GM21381 (cell line): ENCODE data around the gene ADGRF4.

Experiments used
- ATAC-seq: cut with Tn5 transposase; IDR thresholded peaks from one replicate; pipeline ENCODE4 v1.9.1; 2021; ENCODE audit warnings: mild to moderate bottlenecking, moderate library complexity; ENCODE audit not compliant: unreplicated experiment

ADGRF4 gene, protein sequence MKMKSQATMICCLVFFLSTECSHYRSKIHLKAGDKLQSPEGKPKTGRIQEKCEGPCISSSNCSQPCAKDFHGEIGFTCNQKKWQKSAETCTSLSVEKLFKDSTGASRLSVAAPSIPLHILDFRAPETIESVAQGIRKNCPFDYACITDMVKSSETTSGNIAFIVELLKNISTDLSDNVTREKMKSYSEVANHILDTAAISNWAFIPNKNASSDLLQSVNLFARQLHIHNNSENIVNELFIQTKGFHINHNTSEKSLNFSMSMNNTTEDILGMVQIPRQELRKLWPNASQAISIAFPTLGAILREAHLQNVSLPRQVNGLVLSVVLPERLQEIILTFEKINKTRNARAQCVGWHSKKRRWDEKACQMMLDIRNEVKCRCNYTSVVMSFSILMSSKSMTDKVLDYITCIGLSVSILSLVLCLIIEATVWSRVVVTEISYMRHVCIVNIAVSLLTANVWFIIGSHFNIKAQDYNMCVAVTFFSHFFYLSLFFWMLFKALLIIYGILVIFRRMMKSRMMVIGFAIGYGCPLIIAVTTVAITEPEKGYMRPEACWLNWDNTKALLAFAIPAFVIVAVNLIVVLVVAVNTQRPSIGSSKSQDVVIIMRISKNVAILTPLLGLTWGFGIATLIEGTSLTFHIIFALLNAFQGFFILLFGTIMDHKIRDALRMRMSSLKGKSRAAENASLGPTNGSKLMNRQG

DNA sequence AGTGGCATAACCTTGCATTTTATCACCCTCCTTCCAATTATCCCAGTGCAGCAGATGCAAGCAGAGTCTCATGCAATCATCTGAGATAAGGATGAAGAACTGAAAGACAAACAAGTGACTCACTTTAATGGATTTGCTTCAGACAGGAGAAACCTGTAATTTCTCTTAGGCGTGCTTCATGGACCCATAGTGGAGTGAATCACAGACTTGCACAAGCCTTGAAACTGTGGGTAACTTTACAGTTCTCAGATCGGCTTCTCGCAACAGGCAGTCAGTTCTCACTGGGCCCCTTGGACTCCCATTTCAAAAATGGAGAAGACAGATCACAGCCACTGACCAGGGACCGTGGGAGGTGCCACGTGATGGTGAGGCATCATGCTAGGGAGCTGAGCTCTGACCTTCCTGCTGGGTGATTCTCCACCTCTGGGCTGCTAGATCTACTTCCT lies at the start of gene ADGRF4:
Gene ADGRF4 (plus strand): TSS at position 239 of the 446 bp plus-strand sequence. CDS start 8,666 bp downstream, outside the sequence.
- ATAC-seq: no peak

DNA sequence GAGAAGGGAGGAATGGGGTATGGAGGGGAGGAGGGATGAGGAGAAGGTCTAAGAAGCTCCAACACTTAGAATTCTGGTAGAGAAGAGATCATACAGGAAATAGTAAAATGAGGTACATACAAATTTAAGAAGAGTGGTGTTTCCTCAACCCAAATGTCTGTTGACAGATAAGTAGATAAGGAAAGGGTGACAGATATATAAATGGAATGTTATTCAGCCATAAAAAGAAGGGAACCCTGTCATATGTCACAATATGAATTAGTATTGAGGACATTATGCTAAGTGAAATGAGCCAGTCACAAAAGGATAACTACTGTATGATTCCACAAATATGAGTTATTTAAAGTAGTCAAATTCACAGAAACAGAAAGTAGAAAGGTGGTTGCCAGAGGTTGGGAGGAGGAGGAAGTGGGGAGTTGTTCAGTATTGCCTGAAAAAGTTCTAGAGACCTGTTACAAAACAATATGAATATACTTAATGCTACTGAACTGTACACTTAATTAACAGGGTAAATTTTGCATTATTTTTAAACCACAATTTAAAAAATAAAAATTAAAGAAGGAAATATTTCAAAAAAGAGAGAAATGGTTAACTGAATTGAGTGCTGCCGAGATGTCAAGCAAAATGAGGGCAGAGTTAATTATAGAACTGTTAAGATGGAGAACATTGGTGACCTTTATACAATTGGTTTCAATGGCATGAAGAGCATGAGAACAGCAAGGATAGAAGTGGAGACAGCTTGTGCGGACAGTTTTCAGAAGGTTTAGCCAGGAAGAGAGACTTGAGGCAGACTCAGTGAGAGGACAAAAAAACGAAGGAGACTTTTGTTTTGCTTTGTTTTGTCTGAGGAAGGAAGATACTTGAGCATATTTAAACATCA lies 47.6 kb upstream of the ADGRF4 start:
- no peak for ATAC-seq

DNA sequence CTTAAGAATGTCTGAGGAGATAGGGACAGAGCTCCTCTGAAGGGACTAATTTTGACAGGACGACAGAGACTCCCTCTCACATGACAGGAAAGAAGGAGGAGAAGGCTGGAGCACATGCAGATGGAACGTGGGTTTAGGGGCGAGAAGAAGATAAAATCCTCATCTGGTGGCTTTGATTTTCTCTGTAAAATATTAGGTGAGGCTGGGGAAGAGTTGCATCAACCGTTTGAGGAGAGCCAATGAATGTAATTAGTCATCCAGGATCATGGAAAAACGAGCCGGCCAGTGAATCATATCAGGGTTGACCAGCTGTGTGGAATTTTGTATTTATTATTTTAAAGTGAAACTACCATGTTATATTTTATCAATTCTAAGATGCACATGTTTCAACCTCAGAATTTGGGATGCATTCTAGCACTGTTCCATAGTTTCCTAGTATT lies 46.9 kb upstream of the ADGRF4 start:
- ATAC-seq: no peak

DNA sequence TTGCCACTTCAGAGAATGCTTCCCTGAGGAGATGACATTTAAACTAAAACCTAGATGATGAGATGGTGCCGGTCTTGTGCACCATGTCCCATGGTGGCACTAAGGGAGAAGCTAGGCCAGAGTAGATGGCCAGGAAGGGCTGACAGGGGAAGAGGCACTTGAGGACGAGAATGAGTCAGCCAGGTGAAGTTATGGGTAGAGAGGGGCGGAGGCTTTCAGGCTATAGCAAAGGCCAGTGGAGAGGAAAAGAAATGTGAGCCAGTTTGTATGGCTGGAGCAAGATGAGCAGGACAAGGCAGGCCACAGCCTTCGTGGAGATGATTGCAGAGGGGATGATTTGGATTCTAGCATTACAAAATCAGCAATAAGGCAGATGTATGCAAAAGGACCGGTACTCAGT lies 44.7 kb upstream of the ADGRF4 start:
- ATAC-seq: no peak

DNA sequence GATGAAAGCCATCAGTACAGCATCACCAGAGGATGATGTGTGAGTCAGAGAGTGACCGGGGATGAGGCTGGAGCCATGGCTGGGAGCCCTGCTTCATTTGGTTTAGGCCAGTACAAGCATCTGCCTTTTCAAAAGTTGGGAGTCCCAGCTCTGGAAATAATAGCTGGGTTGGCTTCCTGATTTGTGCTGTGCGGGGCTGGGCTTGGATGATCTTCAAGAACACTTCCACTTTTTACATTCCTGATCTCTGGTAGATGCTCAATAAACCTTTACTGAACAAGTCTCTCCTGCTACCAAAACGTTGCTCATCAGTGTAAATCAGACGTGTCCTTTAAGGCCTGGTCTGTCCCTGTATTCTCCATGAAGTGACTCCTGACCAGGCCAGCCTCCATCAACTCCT lies 44.1 kb upstream of the ADGRF4 start:
- no peak for ATAC-seq

DNA sequence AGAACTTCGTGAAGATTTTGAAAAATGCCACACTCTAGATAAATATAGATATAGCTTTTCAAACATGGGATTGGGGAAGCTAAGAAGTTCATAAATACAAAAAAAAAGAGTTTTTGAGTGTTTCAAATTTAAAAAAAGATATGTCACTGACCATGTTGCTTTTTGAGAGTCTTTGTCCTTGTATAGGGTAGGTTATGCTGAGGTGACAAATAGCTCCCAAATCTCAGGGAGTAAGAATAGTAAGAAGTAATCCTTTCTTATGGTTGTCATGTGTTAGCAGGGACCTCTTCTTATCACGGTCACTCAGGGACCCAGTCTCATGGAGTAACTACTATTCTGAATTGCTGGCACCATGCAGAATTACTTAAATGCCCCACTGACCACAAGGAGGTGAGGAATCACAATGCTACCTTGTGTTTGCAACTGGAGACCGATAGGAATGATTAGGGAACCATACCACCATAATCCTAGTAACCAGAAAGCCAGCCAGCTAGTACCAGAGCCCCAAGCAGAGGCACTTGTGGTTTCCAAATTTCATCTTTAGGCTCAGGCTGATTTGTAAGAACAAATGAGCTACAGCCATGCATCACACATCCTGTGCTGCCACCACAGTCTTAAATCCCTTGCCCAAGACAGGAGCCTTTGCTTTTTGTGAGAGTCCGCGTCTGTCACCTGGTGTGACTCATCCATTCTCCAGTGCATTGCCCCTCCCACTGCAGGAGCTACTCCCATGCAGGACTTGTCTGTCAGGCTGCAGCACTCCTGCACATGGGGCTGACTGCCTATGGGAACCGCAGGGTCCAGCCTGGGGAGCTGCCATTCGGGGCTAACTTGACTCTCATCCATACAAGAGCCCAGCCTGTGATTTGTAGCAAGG lies 42.4 kb upstream of the ADGRF4 start:
- no peak for ATAC-seq

DNA sequence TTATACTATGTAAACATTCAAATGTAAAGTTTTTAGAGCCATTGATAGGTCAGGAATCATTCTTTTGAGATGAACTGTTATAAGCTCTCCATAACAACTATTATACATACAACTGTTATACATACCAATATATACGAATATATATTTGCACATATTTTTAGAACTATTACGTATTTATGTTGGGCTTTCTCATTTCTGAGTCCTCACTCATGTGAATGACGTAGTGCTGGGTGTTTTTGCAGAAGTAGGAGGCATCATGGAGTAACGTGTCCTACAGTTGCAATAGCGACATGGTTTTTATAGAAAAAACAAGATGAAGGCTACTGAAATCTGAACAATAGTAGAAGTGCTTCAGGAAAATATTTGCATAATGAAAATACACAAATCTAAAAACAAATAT lies 36.4 kb upstream of the ADGRF4 start:
- ATAC-seq: no peak

DNA sequence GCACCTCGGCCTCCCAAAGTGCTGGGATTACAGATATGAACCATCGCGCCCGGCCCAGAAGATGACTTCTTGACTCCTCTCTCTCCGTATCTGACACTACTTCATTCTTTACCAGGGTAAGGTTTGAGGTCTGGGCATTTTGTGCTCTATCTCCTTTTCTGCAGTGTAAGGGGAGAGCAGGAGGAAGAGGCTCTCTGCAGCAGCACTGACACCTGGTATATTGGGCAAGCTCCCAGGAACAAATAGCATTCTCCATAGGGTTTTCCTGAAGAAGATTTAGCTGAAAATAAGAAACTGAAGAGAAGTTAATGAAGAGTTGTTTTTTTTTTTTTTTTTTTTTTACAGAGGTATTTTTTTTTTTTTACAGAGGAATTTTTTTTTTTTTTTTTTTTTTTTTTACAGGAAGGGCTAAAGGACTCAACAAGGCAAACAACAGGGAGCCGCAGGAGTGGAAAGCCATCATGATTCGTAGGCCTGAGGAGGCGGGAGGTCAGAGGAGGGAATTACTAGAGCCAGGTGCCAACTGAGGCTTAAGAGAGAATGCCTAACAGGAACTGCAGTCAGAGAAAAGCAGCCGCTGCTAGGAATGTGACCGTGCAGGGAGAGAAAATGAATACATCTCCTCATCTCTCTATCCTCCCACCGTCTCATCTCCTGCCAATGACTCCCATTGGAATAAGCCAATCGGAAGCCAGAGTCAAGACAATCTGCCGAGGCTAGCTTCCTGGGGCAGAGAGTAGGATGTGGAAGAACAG lies 34.7 kb upstream of the ADGRF4 start:
- ATAC-seq: no peak

DNA sequence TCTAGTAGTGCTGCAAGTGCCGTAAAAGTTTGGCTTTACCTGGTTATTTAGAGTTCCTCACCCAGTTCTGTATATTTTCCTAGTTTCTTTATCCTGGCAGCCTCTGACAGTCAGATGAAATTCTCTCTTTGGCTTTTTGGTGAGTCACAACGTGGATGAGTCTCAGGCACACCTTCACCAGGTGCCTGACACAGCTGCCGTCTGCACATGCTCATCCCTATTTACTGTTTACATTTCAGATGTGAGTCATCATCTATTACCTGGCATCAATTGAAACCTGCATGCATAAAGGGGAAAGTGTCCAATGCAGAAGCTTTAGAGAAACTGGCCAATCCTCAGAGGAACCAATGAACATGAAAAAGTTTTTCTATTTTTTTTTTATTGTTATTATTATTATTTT lies 33.3 kb upstream of the ADGRF4 start:
- ATAC-seq: no peak

DNA sequence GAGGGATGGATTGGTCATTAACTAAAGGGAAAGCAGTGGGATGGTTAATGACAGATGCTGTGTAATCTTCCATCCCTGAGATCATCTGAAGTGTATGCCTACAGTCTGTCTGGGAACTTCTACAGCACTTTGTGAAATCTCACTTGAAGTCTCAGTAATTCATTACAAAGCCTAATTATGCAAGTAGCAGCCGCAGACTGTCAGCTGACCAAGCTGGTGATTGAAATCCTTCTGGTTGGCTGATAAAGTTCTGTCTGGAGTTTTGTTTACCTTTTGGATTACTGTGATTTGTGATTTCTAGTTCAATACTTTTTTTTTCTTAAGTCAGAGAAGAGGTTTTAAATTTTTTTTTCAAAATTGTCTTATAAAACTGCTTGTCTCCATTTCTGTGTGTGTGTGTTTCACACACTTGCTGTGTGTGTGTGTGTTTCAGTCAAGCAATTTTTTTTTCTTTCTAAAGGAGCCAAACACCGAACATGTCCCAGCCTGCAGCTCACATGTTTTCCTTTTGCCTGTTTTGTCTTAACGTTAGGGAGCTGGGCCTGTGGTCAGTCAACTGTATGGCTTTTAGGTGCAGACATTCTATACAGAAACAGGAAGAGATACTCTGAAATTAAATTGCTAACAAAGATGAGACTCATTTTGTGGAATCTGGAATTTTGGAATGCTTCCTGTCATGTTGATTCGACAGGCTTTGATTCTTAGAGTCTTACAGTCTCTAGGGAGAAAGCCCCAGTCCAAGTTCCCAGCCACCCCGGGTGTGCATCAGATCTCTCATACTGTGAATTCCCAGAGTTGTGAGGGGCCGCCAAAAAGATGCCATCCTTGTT lies 28.5 kb upstream of the ADGRF4 start:
- ATAC-seq: no peak

DNA sequence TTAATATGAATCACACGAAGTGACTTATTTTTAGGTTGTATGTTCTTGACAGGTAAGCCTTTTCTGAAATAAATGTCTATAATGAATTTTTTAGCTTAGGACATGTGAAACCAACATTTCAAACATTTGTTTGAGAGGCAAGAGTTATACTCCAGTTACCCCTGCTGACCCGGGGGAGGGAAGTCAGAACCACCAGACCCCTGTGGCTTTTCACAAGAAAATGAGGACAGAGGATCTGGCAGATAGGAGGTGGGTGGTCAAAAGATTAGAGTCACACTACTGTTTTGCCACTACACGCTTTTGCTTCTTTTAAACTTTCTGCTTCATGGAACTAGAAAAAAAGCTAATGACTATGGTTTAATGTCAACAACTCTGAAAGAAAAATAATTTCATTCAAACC lies 27.5 kb upstream of the ADGRF4 start:
- ATAC-seq: no peak

DNA sequence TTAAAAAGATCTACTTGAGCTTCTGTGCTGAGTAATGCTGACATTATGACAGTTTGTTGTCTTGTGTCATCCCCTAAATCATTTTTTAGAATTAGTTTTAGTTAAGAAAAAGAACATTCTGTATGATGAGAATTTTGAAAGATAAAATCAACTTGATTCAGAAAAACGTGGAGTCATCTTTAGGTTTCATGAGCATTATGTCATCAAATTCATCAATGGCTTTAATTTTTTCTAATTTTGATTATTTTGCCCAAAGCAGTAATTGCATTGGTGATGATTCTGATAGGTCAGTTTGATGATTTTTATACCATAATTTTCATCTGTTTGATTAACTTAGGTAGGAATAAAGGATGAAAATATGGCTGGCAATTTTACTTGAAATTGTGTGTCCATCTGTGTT lies 26.6 kb upstream of the ADGRF4 start:
- no peak for ATAC-seq

DNA sequence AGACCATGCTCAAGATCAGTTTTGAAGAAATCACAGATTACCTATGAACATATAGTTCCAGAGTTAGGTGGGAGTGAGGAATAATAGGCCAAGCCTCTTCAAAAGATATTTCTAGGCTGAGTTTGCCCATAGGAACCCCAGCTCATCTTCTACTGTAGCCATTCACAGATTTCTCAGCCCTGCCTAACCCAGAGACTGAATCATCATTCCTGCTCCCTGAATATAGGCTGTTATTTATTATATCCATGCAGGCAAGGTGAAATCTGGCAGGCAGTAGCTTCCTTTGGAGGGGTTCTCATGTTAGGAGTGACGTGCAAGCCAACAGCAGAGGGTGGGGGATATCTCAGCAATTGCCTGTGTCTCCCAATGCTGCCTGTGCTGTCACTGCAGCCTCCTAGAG lies 25.6 kb upstream of the ADGRF4 start:
- ATAC-seq: no peak

DNA sequence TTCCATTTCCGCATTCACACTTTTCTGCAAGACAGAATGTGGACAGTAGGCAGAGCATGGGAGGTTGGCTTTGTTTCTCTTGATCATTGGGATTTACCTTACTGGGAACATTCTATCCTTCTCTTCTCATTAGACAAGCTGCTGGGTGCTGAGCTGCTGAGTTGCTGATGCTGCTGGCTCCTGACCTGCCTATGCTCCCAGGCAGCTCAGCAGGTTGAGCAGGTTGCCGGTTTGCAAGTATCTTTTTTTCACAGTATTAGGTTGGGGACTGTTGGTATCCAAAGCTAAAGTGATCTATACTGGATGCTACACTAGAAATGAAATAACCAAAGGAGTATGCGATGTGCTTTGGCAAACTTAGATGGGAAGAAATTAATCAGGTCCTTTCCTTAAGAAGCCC lies 23.7 kb upstream of the ADGRF4 start:
- ATAC-seq: no peak

DNA sequence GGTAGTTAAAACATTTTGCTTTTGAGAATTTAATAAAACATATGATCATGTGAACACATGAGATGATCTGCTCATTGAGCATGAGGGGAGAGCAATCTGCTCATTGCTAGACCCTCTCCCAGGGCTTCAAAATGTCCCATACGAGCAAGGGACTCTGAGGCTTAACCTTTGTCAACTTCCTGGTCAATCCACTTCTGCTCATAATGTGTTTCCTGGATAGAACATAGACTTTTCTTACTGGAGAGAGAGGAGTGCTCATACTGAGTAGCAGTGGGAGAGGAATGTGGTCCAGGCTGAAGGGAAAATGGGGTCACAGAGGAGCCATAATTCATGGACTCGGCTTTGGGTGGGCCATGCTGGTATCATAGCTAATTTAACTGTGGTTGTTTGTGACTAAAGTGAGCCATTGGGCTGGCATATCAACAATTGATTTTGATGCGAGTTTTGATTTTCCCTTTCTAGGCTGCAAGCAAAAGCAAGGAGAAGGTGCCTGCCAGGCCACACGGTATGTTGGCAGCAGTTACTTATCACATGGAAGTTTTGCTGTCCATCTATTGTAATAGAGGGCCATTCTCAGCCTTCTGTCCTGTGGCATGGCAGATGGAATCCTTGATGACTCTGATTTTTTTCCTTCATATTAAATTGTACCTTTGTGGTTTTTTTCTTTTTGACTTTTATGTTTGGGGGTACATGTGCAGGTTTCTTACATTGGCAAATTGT lies 20.8 kb upstream of the ADGRF4 start:
- ATAC-seq: no peak

DNA sequence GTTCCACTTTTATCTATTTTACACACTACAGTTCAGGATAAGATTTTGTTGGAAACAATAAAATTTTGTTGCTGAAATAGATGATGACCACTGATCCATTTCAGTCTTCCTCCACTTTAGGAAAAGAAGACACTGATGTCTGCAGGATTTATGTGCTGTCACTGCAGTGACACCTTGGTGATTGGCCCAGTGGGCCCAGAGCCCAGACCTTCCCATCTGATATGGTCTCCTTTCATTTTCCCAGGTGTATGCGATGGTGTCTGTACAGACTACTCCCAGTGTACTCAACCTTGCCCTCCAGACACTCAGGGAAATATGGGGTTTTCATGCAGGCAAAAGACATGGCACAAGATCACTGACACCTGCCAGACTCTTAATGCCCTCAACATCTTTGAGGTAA lies 19.6 kb upstream of the ADGRF4 start:
- no peak for ATAC-seq

DNA sequence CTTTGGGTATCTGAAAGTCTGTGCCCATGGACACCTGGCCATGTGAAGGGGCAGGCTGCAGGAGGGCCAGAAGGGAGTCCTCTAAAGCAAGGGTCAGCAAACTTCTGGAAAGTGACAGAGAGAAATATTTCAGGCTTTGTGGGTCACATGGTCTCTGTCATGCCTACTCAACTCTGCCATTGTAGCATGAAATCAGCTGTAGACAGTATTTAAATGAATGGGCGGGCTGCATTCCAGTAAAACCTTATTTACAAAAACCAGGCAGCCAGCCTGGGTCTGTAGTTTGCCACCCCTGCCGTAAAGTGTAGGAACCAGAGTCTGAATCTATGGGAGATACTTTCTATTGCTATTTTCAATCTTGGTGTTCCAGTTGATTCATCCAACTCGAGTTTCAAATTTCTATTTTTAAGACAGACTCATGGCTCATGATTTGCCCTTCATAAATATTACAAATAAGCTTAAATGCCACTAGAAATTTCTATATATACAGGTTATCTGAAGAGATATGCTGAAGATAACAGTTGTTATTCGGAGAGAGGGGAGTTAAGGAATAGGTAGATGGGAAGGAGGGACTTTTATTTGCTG lies 19.0 kb upstream of the ADGRF4 start:
- no peak for ATAC-seq

DNA sequence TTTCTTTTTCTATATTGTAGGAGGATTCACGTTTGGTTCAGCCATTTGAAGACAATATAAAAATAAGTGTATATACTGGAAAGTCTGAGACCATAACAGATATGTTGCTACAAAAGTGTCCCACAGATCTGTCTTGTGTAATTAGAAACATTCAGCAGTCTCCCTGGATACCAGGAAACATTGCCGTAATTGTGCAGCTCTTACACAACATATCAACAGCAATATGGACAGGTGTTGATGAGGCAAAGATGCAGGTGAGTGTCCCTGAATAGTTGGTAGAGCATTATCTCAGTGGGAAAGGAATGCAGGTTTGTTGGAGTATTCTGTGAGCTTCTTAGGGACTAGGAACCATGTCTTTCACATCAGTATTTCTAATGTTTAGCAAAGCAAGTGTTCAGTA lies 18.3 kb upstream of the ADGRF4 start:
- ATAC-seq: no peak
